T-helper 1 cell treated with Interleukin-12 subunit alpha and Interleukin-12 subunit beta and Interleukin-4 antibody, amounts not matched to agents 30 ng/mL and 1 ng/mL, for 36 hours (primary cell): ENCODE results near the gene LCN1. TPM values are rescaled to one million over a fixed set of nuclear protein-coding genes. Genes with fewer than 3 reads are reported as not detected.
"Not testable (repeated sequence)": the region's sequence is repeated elsewhere in the genome, so short reads cannot be mapped to it uniquely, and the experiment has no call there.

Experiments used
- intact Hi-C: fragments of 100-400 bp; cut with micrococcal nuclease; formaldehyde crosslinking; loops from one replicate; pipeline ENCODE4 v1.15.1; 2024
- total RNA-seq: library from RNA; stranded (reverse); gene quantifications from 2 replicates; pipeline ENCODE4 v1.2.3, GENCODE V29; 2022

LCN1 gene
- total RNA-seq, 1 donor from 2014 or later: not detected

GRCh38 chr9:135522137-135522877 lies 1.1 kb downstream of the LCN1 start:
- intact Hi-C loops: no loop called here

GRCh38 chr9:135522931-135523330 lies 1.7 kb downstream of the LCN1 start:
- intact Hi-C loops: no loop called here

- intact Hi-C loops: no loop called here
Observed at GRCh38 chr9:135523521-135524129, 2.4 kb downstream of the LCN1 start.

- intact Hi-C loops: no loop called here
Observed at GRCh38 chr9:135524130-135524861, 3.1 kb downstream of the LCN1 start.

GRCh38 chr9:135525241-135526088 lies 4.2 kb downstream of the LCN1 start:
- intact Hi-C loops: no loop called here

GRCh38 chr9:135526089-135526729 lies 5.0 kb downstream of the LCN1 start:
- intact Hi-C loops: no loop called here

- intact Hi-C loops: no loop called here
Observed at GRCh38 chr9:135526730-135527571, 5.7 kb downstream of the LCN1 start.

- intact Hi-C loops: not testable (repeated sequence)
Observed at GRCh38 chr9:135528842-135529435, 7.7 kb downstream of the LCN1 start.

- intact Hi-C loops: no loop called here
Observed at GRCh38 chr9:135530146-135530545, 8.9 kb downstream of the LCN1 start.

- intact Hi-C loops: no loop called here
Observed at GRCh38 chr9:135531096-135531495, 9.9 kb downstream of the LCN1 start.

- intact Hi-C loops: no loop called here
Observed at GRCh38 chr9:135533113-135533512, 11.9 kb downstream of the LCN1 start.

GRCh38 chr9:135533674-135534073 lies 12.4 kb downstream of the LCN1 start:
- intact Hi-C loops: no loop called here

- intact Hi-C loops: not testable (repeated sequence)
Observed at GRCh38 chr9:135534192-135534711, 13.0 kb downstream of the LCN1 start.

- intact Hi-C loops: not testable (repeated sequence)
Observed at GRCh38 chr9:135534826-135535225, 13.6 kb downstream of the LCN1 start.

GRCh38 chr9:135535631-135536030 lies 14.4 kb downstream of the LCN1 start:
- intact Hi-C loops: not testable (repeated sequence)

GRCh38 chr9:135536216-135536615 lies 15.0 kb downstream of the LCN1 start:
- intact Hi-C loops: no loop called here

GRCh38 chr9:135543262-135543894 lies 22.1 kb downstream of the LCN1 start:
- intact Hi-C loops: not testable (repeated sequence)

- intact Hi-C loops: no loop called here
Observed at GRCh38 chr9:135544981-135545635, 23.9 kb downstream of the LCN1 start.
